Dendritic cell treated with granulocyte-macrophage colony-stimulating factor and Interleukin-4, amounts not matched to agents 40 ng/mL and 50 ng/mL, for 4 days (primary cell): ENCODE results near the gene ACTR3.
"Not testable (repeated sequence)": the region's sequence is repeated elsewhere in the genome, so short reads cannot be mapped to it uniquely, and the experiment has no call there.

ENCODE experiments used
- H3K27ac Mint-ChIP-seq: one replicate; pipeline ENCODE4 v1.8.0; 2022; ENCODE audit warnings: mild to moderate bottlenecking, mixed read lengths
- H3K27me3 Mint-ChIP-seq: one replicate; pipeline ENCODE4 v1.8.0; 2022; ENCODE audit warnings: mild to moderate bottlenecking, mixed read lengths
- H3K36me3 Mint-ChIP-seq: one replicate; pipeline ENCODE4 v1.8.0; 2022; ENCODE audit warnings: low read depth, mixed read lengths
- H3K4me1 Mint-ChIP-seq: one replicate; pipeline ENCODE4 v1.8.0; 2022; ENCODE audit warnings: low read depth, mixed read lengths
- H3K4me3 Mint-ChIP-seq: one replicate; pipeline ENCODE4 v1.8.0; 2022; ENCODE audit warnings: mild to moderate bottlenecking, moderate library complexity, mixed read lengths
- H3K9me3 Mint-ChIP-seq: one replicate; pipeline ENCODE4 v1.8.0; 2022; ENCODE audit warnings: mixed read lengths
- intact Hi-C: fragments of 100-400 bp; cut with micrococcal nuclease; formaldehyde crosslinking; loops from one replicate; pipeline ENCODE4 v1.15.0; 2022

ACTR3 gene

DNA sequence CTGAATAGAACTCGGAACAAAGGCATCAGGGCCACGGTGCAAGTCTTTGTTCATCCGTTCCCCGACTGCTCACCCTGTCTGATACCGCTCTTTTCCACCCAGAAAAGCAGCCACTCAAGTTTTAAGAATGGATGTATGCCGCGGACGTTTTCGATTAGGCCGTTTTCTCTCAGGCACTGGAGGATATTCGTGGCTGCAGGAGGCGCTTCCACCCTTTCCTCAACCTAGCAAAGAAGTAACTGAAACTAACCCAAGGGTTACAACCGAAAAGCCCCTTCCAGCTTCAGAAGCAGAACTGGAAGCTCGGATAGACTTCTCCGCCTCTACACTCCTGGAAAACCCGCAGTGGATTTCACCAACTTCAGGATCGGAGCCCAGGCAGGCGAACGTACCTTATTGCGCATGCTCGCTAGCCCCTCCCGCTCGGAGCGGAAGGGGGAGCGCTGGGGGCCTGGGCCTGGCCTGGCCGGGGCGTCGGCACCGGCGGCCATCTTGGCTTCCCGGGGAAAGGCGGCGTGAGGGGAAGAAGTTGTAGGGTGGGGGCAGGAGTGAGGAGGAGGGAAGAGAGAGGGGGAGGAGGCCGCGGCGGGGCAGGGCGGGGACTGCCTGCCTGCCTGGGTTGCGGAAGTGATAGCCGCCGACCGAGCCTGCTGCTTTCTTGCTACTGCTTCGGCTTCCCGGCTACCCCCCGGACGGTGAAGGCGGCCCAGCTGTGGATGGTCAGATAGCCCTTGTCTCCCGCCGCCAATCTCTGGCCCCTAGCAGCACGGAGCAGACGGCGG, at the start of gene ACTR3:
ACTR3 (plus strand) TSS at position 619 of the 782 bp plus-strand sequence. CDS start 191 bp downstream, outside the sequence.
- peaks cover 70% of the 10 kb centered on the region for H3K4me1 Mint-ChIP-seq
- no peaks in the 10 kb centered on the region for H3K9me3 Mint-ChIP-seq
- intact Hi-C loops, result loop anchor here (1.0 to 2.0 kb wide), 2 partner anchors 30 to 133 kb away; partner anchors contain the start of gene SLC35F5
- H3K36me3 Mint-ChIP-seq, result peaks cover 53% of the 10 kb centered on the region
- H3K4me3 Mint-ChIP-seq, result peak within 1 kb of the TSS; percentile 96
- H3K27me3 Mint-ChIP-seq, result no peaks in the 10 kb centered on the region
- H3K27ac Mint-ChIP-seq, result peak within 1 kb of the TSS; percentile 98

DNA sequence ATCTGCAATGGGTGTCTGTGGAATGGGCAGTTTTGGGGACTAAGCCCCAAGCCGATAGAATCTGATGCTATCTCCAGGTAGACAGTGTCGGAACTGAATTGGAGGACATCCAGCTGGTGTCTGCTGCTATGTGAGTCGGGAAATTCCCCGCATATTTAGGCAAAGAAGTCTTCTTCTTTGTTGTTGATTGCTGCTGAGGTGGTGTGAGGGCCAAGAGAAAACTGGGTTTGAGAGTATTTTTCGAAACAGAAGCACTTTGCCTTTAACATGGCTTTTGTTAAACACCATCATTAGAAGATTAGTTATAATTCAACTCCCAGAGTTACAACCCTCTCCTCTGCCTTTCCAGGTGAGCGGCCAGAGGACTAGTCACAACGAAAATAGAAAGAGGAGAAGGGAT, 49.4 kb upstream of the ACTR3 start:
- intact Hi-C loops, result no loop called here

DNA sequence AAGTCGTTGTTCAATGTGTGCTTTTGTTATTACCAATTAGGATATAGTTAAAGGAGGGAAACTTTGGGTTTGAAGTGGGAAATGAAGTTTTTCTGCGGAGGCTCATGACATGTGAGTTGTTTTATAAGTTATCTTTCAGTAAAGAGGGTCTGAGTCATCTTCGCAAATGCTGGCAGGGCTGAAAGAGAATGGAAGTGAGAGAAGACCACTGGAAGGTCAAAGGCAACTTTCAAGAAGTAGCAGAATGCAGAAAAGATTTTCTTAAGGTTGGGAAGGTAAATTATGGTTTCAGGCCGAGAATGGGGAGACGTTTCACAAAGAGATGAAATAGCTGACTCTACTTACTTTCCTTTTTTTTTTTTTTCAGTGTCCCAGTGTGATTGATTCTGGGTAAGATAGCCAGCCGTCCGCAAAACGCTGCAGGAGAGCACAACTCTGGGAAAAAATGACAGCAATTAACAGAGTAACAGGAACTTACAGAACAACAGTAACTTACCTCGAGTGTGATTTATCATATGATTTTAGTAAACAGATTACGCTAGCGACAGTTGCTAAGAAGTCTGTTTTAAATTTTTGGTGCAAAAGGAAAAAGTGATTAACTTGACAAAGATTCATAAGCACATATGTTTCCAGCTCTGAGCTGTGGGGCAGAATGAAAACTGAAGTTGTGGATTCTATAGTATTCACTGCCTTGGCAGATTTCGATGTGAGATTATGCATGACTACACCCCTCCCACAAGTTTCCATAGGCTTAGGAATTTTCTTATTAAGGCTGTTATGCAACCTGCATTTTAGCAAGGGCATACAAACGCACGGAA, 46.8 kb upstream of the ACTR3 start:
- peaks cover 16% of the 10 kb centered on the region for H3K4me1 Mint-ChIP-seq
- H3K36me3 Mint-ChIP-seq, result no peaks in the 10 kb centered on the region
- H3K4me3 Mint-ChIP-seq, result no peak overlapping the region
- H3K9me3 Mint-ChIP-seq, result no peaks in the 10 kb centered on the region
- H3K27me3 Mint-ChIP-seq, result no peaks in the 10 kb centered on the region
- no peak overlapping the region for H3K27ac Mint-ChIP-seq
- intact Hi-C loops, result no loop called here

More for the DNA sequence above, 49.4 kb upstream of the ACTR3 start:
- Mint-ChIP-seq H3K9me3 (no peaks in the 10 kb centered on the region), H3K36me3 (no peaks in the 10 kb centered on the region), H3K4me1 (no peaks in the 10 kb centered on the region), H3K27me3 (no peaks in the 10 kb centered on the region), H3K27ac (no peak overlapping the region), H3K4me3 (no peak overlapping the region)

DNA sequence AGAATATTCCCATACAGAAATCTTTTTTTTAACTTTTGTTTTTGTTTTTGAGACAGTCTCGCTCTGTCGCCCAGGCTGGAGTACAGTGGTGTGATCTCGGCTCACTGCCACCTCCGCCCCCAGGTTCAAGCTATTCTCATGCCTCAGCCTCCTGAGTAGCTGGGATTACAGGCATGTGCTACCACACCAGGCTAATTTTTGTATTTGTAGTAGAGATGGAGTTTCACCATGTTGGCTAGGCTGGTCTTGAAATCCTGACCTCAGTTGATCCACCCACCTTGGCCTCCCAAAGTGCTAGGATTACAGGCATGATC, 46.2 kb upstream of the ACTR3 start:
- H3K27me3 Mint-ChIP-seq, H3K36me3 Mint-ChIP-seq, H3K27ac Mint-ChIP-seq, H3K9me3 Mint-ChIP-seq, H3K4me3 Mint-ChIP-seq, intact Hi-C loops: not testable (repeated sequence)
- peaks cover 19% of the 10 kb centered on the region for H3K4me1 Mint-ChIP-seq

DNA sequence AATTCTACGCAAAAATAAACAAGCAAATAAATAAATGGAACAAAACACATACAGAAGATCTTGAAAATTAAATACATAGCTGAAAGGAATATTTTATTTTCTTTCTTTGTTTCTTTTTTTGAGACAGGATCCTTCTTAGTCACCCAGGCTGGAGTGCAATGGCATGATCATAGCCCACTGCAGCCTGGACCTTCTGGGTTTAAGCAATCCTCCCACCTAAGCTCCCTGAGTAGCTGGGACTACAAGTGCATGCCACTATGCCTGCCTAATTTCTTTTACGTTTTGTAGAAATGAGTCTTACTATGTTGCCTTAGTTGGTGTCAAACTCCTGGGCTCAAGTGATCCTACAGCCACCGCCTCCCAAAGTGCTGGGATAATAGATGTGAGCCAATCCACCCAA, 44.6 kb upstream of the ACTR3 start:
- intact Hi-C loops, result no loop called here
- Mint-ChIP-seq H3K9me3 (no peaks in the 10 kb centered on the region), H3K27ac (no peak overlapping the region), H3K27me3 (no peaks in the 10 kb centered on the region), H3K36me3 (no peaks in the 10 kb centered on the region), H3K4me3 (no peak overlapping the region), H3K4me1 (peaks cover 21% of the 10 kb centered on the region)

DNA sequence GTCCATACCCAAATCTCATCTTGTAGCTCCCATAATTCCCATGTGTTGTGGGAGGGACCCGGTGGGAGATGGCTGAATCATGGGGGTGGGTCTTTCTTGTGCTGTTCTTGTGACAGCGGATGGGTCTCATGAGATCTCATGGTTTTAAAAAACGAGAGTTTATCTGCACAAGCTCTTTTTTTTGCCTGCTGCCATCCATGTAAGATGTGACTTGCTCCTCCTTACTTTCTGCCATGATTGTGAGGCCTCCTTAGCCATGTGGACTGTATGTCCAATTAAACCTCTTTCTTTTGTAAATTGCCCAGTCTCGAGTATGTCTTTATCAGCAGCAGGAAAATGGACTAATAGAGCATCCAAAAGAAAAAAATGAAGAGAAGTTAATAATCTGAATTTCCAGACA, 44.1 kb upstream of the ACTR3 start:
- intact Hi-C loops, result not testable (repeated sequence)

DNA sequence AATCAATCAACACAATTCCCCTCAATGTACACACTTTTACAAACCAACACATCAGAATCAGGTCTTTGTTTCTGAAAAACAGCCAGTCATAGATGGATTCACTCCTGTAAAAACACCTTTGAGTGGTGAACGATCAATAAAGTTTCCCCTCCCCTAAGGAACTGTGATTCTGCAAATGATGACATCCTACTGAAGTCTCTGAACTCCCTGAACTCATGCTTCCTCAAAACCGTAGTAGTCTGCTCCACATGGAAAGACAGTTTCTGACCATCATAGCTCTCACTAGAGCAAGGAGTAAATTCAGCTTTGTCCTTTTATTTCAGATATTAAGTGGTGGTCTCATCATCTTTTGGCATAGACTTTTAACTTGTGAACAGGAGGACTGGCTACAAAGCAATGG, 43.5 kb upstream of the ACTR3 start:
- H3K27ac Mint-ChIP-seq, result no peak overlapping the region
- H3K27me3 Mint-ChIP-seq, result no peaks in the 10 kb centered on the region
- no peak overlapping the region for H3K4me3 Mint-ChIP-seq
- intact Hi-C loops, result no loop called here
- no peaks in the 10 kb centered on the region for H3K36me3 Mint-ChIP-seq
- peaks cover 27% of the 10 kb centered on the region for H3K4me1 Mint-ChIP-seq
- H3K9me3 Mint-ChIP-seq, result no peaks in the 10 kb centered on the region

More for the DNA sequence above, 44.1 kb upstream of the ACTR3 start:
- not testable (repeated sequence) for H3K9me3 Mint-ChIP-seq, H3K27ac Mint-ChIP-seq, H3K4me3 Mint-ChIP-seq, H3K27me3 Mint-ChIP-seq, H3K36me3 Mint-ChIP-seq
- H3K4me1 Mint-ChIP-seq, result peaks cover 25% of the 10 kb centered on the region

DNA sequence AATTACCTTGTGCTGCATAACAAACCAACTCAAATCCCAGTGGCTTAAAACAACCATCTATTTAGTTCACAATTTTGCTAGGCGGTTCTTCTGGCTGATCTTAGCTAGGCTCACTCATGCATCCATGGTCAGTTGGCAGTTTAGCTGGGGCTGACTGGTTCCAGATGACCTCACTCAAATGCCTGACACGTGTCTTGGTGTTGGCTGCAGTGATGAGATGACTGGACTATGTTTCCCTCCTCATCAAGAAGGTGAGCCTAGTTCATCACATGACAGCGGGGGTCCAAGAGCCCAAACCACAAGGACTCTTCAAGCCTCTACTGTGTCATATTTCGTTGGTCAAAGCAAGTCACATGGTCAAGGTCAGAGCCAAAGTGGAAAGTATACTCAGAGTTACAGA, 42.7 kb upstream of the ACTR3 start:
- intact Hi-C loops, result no loop called here
- Mint-ChIP-seq H3K27ac (no peak overlapping the region), H3K4me1 (peaks cover 27% of the 10 kb centered on the region), H3K27me3 (no peaks in the 10 kb centered on the region), H3K36me3 (no peaks in the 10 kb centered on the region), H3K4me3 (no peak overlapping the region), H3K9me3 (no peaks in the 10 kb centered on the region)

DNA sequence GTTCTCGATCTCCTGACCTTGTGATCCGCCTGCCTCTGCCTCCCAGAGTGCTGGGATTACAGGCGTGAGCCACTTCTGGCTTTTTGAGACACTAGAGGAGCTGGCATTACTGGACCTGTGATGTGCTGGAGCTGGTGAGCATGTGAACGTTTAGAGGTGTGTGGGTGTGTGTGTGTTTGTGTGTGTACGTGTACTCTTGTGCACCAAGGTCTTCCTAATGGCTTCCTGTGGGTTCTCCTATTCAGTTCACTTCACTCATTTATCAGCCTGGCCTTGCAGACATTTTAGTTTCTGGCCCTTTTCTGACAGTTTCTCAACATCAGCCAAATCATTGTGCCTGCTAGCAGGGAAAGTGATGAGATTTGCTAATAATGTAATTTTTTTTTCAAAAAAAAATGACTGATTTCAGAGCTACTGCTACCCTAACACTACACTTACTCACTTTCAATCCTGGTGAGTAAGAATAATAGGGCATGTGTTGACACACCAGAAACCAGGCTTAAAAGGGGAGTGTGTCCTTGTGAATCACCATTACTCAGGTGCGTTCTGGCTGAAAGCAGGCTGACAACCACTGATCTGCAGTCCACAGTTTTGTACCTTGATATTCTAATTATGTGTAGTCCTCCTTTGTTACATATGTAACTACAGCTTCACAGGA, 41.0 kb upstream of the ACTR3 start:
- Mint-ChIP-seq H3K27ac (no peak overlapping the region), H3K9me3 (no peaks in the 10 kb centered on the region), H3K4me1 (peaks cover 35% of the 10 kb centered on the region), H3K36me3 (no peaks in the 10 kb centered on the region), H3K4me3 (no peak overlapping the region), H3K27me3 (no peaks in the 10 kb centered on the region)
- intact Hi-C loops, result no loop called here

DNA sequence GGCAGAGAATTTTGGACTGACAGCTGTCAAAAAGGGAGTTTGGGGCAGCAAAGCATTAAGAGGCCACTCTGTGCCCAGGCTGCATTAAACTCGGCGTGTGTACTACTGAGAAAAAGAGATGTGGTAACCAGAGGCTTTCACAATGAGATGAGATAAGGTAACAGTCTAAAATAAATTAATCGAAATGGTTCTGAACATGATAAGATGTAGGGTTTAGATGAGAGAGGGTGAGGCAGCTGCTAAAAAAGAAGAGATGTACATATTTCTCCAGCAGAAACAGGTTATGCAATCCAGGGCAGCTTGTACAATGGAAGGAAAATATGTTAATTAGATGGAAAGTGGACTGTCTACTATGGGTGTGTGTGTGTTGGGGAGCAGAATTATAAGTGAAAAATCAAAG, 39.2 kb upstream of the ACTR3 start:
- Mint-ChIP-seq H3K36me3 (no peaks in the 10 kb centered on the region), H3K9me3 (no peaks in the 10 kb centered on the region), H3K27ac (no peak overlapping the region), H3K4me1 (peaks cover 48% of the 10 kb centered on the region), H3K27me3 (no peaks in the 10 kb centered on the region), H3K4me3 (no peak overlapping the region)
- intact Hi-C loops, result no loop called here

DNA sequence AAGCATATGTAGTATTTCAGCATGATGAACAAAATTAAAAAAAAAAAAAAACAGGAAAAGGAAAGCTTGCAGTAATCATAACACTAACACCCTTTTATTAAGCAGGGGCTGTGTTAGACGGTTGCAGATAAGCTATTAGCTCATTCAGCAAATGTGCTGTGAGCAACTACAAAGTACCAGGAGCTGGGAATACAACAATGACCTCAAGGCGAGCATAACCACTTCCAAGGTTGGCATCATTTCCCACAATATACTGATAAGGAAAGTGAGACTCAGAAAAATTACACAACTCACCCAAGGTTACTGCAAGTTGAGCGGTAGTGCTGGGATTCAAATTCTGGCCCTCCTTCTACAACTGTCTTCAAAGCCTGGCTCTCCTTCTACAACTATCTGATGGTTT, 38.2 kb upstream of the ACTR3 start:
- peaks cover 43% of the 10 kb centered on the region for H3K4me1 Mint-ChIP-seq
- no peaks in the 10 kb centered on the region for H3K27me3 Mint-ChIP-seq
- no peak overlapping the region for H3K27ac Mint-ChIP-seq
- no peaks in the 10 kb centered on the region for H3K9me3 Mint-ChIP-seq
- no peak overlapping the region for H3K4me3 Mint-ChIP-seq
- intact Hi-C loops, result no loop called here
- H3K36me3 Mint-ChIP-seq, result no peaks in the 10 kb centered on the region

DNA sequence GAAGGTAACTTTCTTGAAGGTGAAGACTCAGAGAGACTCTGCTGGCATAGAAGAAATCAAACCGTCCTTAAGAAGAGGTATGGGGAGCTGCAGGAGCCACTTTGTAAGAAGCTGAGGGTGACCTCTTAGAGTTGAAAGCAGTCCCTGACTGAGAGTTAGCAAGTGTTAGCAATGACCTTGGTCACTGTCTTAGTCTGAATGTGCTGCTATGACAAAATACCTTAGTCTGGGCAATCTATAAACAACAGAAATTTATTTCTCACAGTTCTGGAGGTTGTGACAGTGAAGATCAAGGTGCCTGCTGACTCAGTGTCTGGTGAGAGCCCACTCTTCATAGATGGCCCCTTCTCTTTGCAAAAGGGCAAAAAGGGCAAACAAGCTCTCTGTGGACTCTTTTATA, 35.7 kb upstream of the ACTR3 start:
- Mint-ChIP-seq H3K4me3 (no peak overlapping the region), H3K27me3 (no peaks in the 10 kb centered on the region), H3K36me3 (no peaks in the 10 kb centered on the region), H3K4me1 (peaks cover 57% of the 10 kb centered on the region), H3K27ac (no peak overlapping the region), H3K9me3 (no peaks in the 10 kb centered on the region)
- intact Hi-C loops, result no loop called here

DNA sequence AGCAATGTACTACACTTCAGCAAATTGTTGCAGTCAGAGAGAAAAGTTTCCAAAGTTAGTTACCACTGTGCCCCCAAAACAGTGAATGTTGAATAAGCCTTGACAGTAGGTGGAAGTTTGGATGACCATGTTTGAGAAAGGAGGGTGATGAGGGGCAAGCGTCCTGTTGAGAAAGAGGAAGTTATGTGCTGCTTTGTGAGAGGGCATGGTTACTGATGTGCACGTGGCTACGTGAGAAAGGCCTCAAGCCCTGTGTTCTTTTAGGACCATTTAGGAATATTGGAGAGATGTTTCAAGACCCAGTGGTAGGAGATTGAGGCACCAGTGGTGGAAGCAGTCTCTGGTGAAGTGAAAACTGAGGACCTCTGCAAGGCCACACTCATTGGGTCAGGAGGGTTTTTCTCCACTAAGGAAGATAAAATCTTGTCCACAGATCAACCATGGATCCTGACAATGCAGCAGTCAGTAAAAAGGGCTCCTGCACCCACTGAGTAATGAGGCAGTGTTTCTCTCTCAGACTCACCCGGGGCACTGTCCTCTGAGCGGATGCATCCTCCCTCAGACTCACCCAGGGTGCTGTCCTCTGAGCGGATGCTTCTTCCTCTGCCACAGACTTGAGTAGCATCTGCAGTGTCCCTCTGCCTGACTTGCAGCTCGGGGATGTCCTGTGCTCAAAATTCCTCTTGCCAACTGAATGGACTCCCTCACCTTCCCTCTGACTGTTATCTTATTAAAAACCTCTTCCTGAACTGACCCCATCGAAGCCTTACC, 34.7 kb upstream of the ACTR3 start:
- no peak overlapping the region for H3K27ac Mint-ChIP-seq
- no peaks in the 10 kb centered on the region for H3K9me3 Mint-ChIP-seq
- no peaks in the 10 kb centered on the region for H3K27me3 Mint-ChIP-seq
- intact Hi-C loops, result no loop called here
- no peak overlapping the region for H3K4me3 Mint-ChIP-seq
- H3K36me3 Mint-ChIP-seq, result no peaks in the 10 kb centered on the region
- H3K4me1 Mint-ChIP-seq, result peaks cover 62% of the 10 kb centered on the region

DNA sequence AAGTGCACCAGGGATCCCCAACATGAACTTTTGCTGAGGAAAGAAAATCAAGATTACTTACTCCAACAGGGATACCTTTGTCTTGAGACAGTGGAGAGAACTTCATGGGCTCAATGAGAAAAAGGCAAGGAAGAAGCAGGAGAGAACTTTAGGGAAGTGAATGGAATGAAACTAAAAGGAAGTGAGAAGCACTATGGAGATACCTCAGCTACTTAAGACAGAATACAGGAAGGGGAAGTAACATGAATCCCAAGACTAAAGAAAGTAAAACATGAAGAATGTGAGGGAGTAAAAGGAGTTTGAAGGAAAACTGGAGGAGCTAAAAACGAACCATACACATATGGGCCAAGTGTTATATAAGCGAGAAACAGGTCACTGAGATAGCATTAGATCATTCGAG, 32.4 kb upstream of the ACTR3 start:
- H3K4me1 Mint-ChIP-seq, result peaks cover 69% of the 10 kb centered on the region
- H3K27ac Mint-ChIP-seq, result peak overlapping the region; percentile 84

More for the DNA sequence above, 32.4 kb upstream of the ACTR3 start:
- intact Hi-C loops, result no loop called here
- no peaks in the 10 kb centered on the region for H3K36me3 Mint-ChIP-seq
- H3K4me3 Mint-ChIP-seq, result peak overlapping the region; percentile 61
- no peaks in the 10 kb centered on the region for H3K9me3 Mint-ChIP-seq
- no peaks in the 10 kb centered on the region for H3K27me3 Mint-ChIP-seq
